Gastroesophageal sphincter (tissue), 4 donors: ENCODE data around the gene PPRC1. TPM values are rescaled to one million over a fixed set of nuclear protein-coding genes. Genes with fewer than 3 reads are reported as not detected.

Source experiments
- ATAC-seq: fragments of 150-250 bp; one replicate; pipeline ENCODE4 v1.9.1; 2016; ENCODE audit warnings: mild to moderate bottlenecking, moderate library complexity
- H3K27ac ChIP-seq, 4 donors: fragments of 200-600 bp; sonication (generic) in 3 of 4; 1 replicate in 3 of 4; 2 replicates in 1 of 4; pipeline ENCODE4 v1.5.1; 2016 to 2019
- H3K27me3 ChIP-seq: fragments of 200-600 bp; sonication (generic); one replicate; pipeline ENCODE4 v1.5.1; 2019
- H3K36me3 ChIP-seq, 2 donors: fragments of 200-600 bp; sonication (generic); one replicate each; pipeline ENCODE4 v1.5.1; 2019; ENCODE audit warnings: control low read depth in 1 of 2
- H3K4me1 ChIP-seq, 3 donors: fragments of 200-600 bp; sonication (generic); 1 replicate in 2 of 3; 2 replicates in 1 of 3; pipeline ENCODE4 v1.5.1; 2016 to 2019; ENCODE audit warnings: control low read depth in 2 of 3
- H3K4me3 ChIP-seq, 2 donors: fragments of 200-600 bp; sonication (generic); one replicate each; pipeline ENCODE4 v1.5.1; 2019; ENCODE audit warnings: mild to moderate bottlenecking in 1 of 2, moderate library complexity in 1 of 2
- H3K9me3 ChIP-seq, 3 donors: fragments of 200-600 bp; sonication (generic); one replicate each; pipeline ENCODE4 v1.5.1; 2017 to 2019; ENCODE audit warnings: control low read depth in 2 of 3
- CTCF ChIP-seq, 4 experiments: fragments of 200-600 bp in 2 of 4; fragments of 450-650 bp in 2 of 4; sonication (generic) in 1 of 4; IDR thresholded peaks; one replicate each; pipeline ENCODE4 v1.5.1; 2017 to 2019; ENCODE audit warnings: antibody characterized with exemption in 4 of 4, mild to moderate bottlenecking in 2 of 4, moderate library complexity in 2 of 4
- EP300 ChIP-seq: sonication (generic); formaldehyde crosslinking; IDR thresholded peaks from one replicate; pipeline ENCODE4 v1.6.1; 2017; ENCODE audit warnings: antibody characterized with exemption, mild to moderate bottlenecking
- POLR2A ChIP-seq, 2 donors: fragments of 450-650 bp; IDR thresholded peaks; one replicate each; pipeline ENCODE4 v1.6.1; 2017; ENCODE audit warnings: antibody characterized with exemption in 2 of 2, mild to moderate bottlenecking in 2 of 2, moderate library complexity in 1 of 2
- POLR2AphosphoS5 ChIP-seq: sonication (generic); formaldehyde crosslinking; IDR thresholded peaks from one replicate; pipeline ENCODE4 v1.6.1; 2017; ENCODE audit warnings: antibody characterized with exemption
- WGBS, 2 donors: methylation state at CpG; one replicate each; pipeline ENCODE4 v1.1.5; 2018; ENCODE audit warnings: low coverage in 1 of 2; 5-methylcytosine and 5-hydroxymethylcytosine counted together
- total RNA-seq, 4 donors: library from RNA; depleted of rRNA; stranded (reverse); fragments of >200 nt; gene quantifications; one replicate each; pipeline ENCODE4 v1.1.0, GENCODE V29; 2016

PPRC1 gene
- 10 to 100 TPM; 13.4 to 31.4 (median 17.8) TPM for total RNA-seq

- peaks cover 0 to 46% (median 16%) of the 10 kb centered on the region in 3 donors for H3K4me1 ChIP-seq
- H3K27me3 ChIP-seq: no peaks in the 10 kb centered on the region
- peaks cover 0 to 3% of the 10 kb centered on the region in 2 donors for H3K36me3 ChIP-seq
- H3K27ac ChIP-seq: peak within 1 kb of the TSS; percentile 64 to 93 (median 88)
- no peaks in the 10 kb centered on the region for H3K9me3 ChIP-seq
- WGBS, 2 donors: 0% methylated on average over 9 to 10 of the region's 64 CpGs
- peak; percentile 67 to 78 for TF ChIP-seq POLR2A (IDR thresholded peaks at IDR 0.05)
- no peak for TF ChIP-seq EP300
- TF ChIP-seq CTCF (IDR thresholded peaks at IDR 0.05): peak in 3 of 4 experiments; percentile 90 to 93 (median 91)
- peak; percentile 85 for TF ChIP-seq POLR2AphosphoS5
- peak within 1 kb of the TSS; percentile 78 to 96 for H3K4me3 ChIP-seq
- ATAC-seq: peak; percentile 99
These were observed at the start of gene PPRC1 for GRCh38 chr10:102132563-102133372. Gene PPRC1 (plus strand): TSS chr10:102133040. CDS start chr10:102133069, 29 bp downstream.

- Histone ChIP-seq H3K4me3 (no peak overlapping the region), H3K36me3 (no peaks in the 10 kb centered on the region), H3K4me1 (no peaks in the 10 kb centered on the region), H3K27ac (no peak overlapping the region), H3K9me3 (no peaks in the 10 kb centered on the region), H3K27me3 (no peaks in the 10 kb centered on the region)
- no peak for ATAC-seq
- 89 to 90% methylated on average over 3 of the region's 3 CpGs for WGBS, 2 donors
- TF ChIP-seq EP300: no peak
- no peak for TF ChIP-seq POLR2AphosphoS5
- TF ChIP-seq POLR2A (IDR thresholded peaks at IDR 0.05): no peak
- no peak for TF ChIP-seq CTCF (IDR thresholded peaks at IDR 0.05)
These were observed 49.3 kb upstream of the PPRC1 start for GRCh38 chr10:102083541-102083940.

- Histone ChIP-seq H3K36me3 (no peaks in the 10 kb centered on the region), H3K4me1 (no peaks in the 10 kb centered on the region), H3K4me3 (no peak overlapping the region), H3K9me3 (no peaks in the 10 kb centered on the region), H3K27ac (no peak overlapping the region), H3K27me3 (no peaks in the 10 kb centered on the region)
- ATAC-seq: no peak
- 82 to 92% methylated on average over 2 of the region's 3 CpGs for WGBS, 2 donors
- TF ChIP-seq POLR2AphosphoS5 (no peak), EP300 (no peak), POLR2A (IDR thresholded peaks at IDR 0.05) (no peak), CTCF (IDR thresholded peaks at IDR 0.05) (no peak)
These were observed 47.5 kb upstream of the PPRC1 start for GRCh38 chr10:102085336-102085735.

GRCh38 chr10:102086196-102086595 lies 46.6 kb upstream of the PPRC1 start:
- ATAC-seq: no peak
- no peaks in the 10 kb centered on the region for H3K9me3 ChIP-seq
- H3K27me3 ChIP-seq: no peaks in the 10 kb centered on the region
- no peak overlapping the region for H3K4me3 ChIP-seq
- WGBS, 2 donors: 88 to 100% methylated on average over 1 to 5 of the region's 8 CpGs
- H3K4me1 ChIP-seq: no peaks in the 10 kb centered on the region
- no peak overlapping the region for H3K27ac ChIP-seq
- H3K36me3 ChIP-seq: no peaks in the 10 kb centered on the region
- TF ChIP-seq POLR2AphosphoS5 (no peak), CTCF (IDR thresholded peaks at IDR 0.05) (no peak), POLR2A (IDR thresholded peaks at IDR 0.05) (no peak), EP300 (no peak)

GRCh38 chr10:102090772-102091171 lies 42.1 kb upstream of the PPRC1 start:
- H3K4me3 ChIP-seq: no peak overlapping the region
- H3K27ac ChIP-seq: no peak overlapping the region
- ATAC-seq: no peak
- no peaks in the 10 kb centered on the region for H3K9me3 ChIP-seq
- WGBS, 2 donors: 64% methylated on average over 2 of the region's 2 CpGs; no CpG with 5 or more reads in 1 of the 2 donors
- no peaks in the 10 kb centered on the region for H3K4me1 ChIP-seq
- no peaks in the 10 kb centered on the region for H3K27me3 ChIP-seq
- H3K36me3 ChIP-seq: no peaks in the 10 kb centered on the region
- no peak for TF ChIP-seq POLR2AphosphoS5
- no peak for TF ChIP-seq POLR2A (IDR thresholded peaks at IDR 0.05)
- TF ChIP-seq CTCF (IDR thresholded peaks at IDR 0.05): no peak
- TF ChIP-seq EP300: no peak
